Omental fat pad (tissue), 4 donors: ENCODE results near the gene PODXL. TPM values are rescaled to one million over a fixed set of nuclear protein-coding genes. Genes with fewer than 3 reads are reported as not detected.
"Not testable (repeated sequence)": the region's sequence is repeated elsewhere in the genome, so short reads cannot be mapped to it uniquely, and the experiment has no call there.

ENCODE experiments used
- ATAC-seq: fragments of 150-250 bp; one replicate; pipeline ENCODE4 v1.9.1; 2016; ENCODE audit warnings: mild to moderate bottlenecking, moderate library complexity; ENCODE audit not compliant: low FRiP score
- DNase-seq: peaks from one replicate; pipeline ENCODE4 v3.0.0-alpha.2; 2019; ENCODE audit warnings: low spot score
- CTCF ChIP-seq, 3 donors: fragments of 450-650 bp; IDR thresholded peaks; one replicate each; pipeline ENCODE4 v1.5.1; 2016 to 2017; ENCODE audit warnings: antibody characterized with exemption in 3 of 3, mild to moderate bottlenecking in 3 of 3, moderate library complexity in 2 of 3
- total RNA-seq, 4 donors: library from RNA; depleted of rRNA; stranded (reverse); fragments of >200 nt; gene quantifications; one replicate each; pipeline ENCODE4 v1.1.0, GENCODE V29; 2016

The PODXL gene
- total RNA-seq, 4 donors from 2014 or later = 40.0 to 102 (median 71.6) TPM

GRCh38 chr7:131524703-131525102 lies 31.7 kb downstream of the PODXL start:
- no peak for DNase-seq
- no peak for ATAC-seq
- no peak for TF ChIP-seq CTCF (IDR thresholded peaks at IDR 0.05)

- ATAC-seq = no peak
- no peak for DNase-seq
- TF ChIP-seq CTCF (IDR thresholded peaks at IDR 0.05) = no peak
Observed at GRCh38 chr7:131524115-131524514, 32.3 kb downstream of the PODXL start.

GRCh38 chr7:131522325-131522930 lies 34.0 kb downstream of the PODXL start:
- DNase-seq = no peak
- no peak for ATAC-seq
- TF ChIP-seq CTCF (IDR thresholded peaks at IDR 0.05) = no peak

GRCh38 chr7:131521651-131522163 lies 34.7 kb downstream of the PODXL start:
- ATAC-seq = peak; percentile 50
- DNase-seq = no peak
- no peak for TF ChIP-seq CTCF (IDR thresholded peaks at IDR 0.05)

- DNase-seq = no peak
- no peak for ATAC-seq
- TF ChIP-seq CTCF (IDR thresholded peaks at IDR 0.05) = no peak
Observed at GRCh38 chr7:131518626-131519025, 37.8 kb downstream of the PODXL start.

- no peak for TF ChIP-seq CTCF (IDR thresholded peaks at IDR 0.05)
Observed at GRCh38 chr7:131517218-131517923, 39.1 kb downstream of the PODXL start.

GRCh38 chr7:131515471-131515870 lies 41.0 kb downstream of the PODXL start:
- DNase-seq, ATAC-seq: not testable (repeated sequence)

More at GRCh38 chr7:131517218-131517923, 39.1 kb downstream of the PODXL start:
- DNase-seq (no peak), ATAC-seq (no peak)
